Measurements from ENCODE around the gene MDK.

MDK gene

GRCh38 chr11:46385169-46386004 is 3.9 kb downstream of the MDK start:
- Histone ChIP-seq H3K4me1 (ENCODE audit: insufficient read depth, low read length) (peaks cover 55% of the 10 kb centered on the region), H3K4me3 (ENCODE audit: low read length) (no peak overlapping the region), H2AFZ (ENCODE audit: low read depth, low read length) (no peak overlapping the region), H3K27me3 (ENCODE audit: insufficient read depth, low read length) (peaks cover 26% of the 10 kb centered on the region), H3K36me3 (ENCODE audit: insufficient read depth, low read length) (peaks cover 17% of the 10 kb centered on the region), H3K9me3 (ENCODE audit: low read length) (no peaks in the 10 kb centered on the region)

GRCh38 chr11:46386005-46386578 is 4.6 kb downstream of the MDK start:
- Histone ChIP-seq H3K4me1 (ENCODE audit: insufficient read depth, low read length) (peaks cover 48% of the 10 kb centered on the region), H3K9me3 (ENCODE audit: low read length) (no peaks in the 10 kb centered on the region), H2AFZ (ENCODE audit: low read depth, low read length) (no peak overlapping the region), H3K4me3 (ENCODE audit: low read length) (no peak overlapping the region), H3K36me3 (ENCODE audit: insufficient read depth, low read length) (peaks cover 17% of the 10 kb centered on the region), H3K27me3 (ENCODE audit: insufficient read depth, low read length) (peaks cover 30% of the 10 kb centered on the region)

- Histone ChIP-seq H3K36me3 (ENCODE audit: insufficient read depth, low read length) (peaks cover 17% of the 10 kb centered on the region), H2AFZ (ENCODE audit: low read depth, low read length) (no peak overlapping the region), H3K4me1 (ENCODE audit: insufficient read depth, low read length) (peaks cover 48% of the 10 kb centered on the region), H3K27me3 (ENCODE audit: insufficient read depth, low read length) (peaks cover 30% of the 10 kb centered on the region), H3K4me3 (ENCODE audit: low read length) (no peak overlapping the region), H3K9me3 (ENCODE audit: low read length) (no peaks in the 10 kb centered on the region)
These were observed 5.2 kb downstream of the MDK start for GRCh38 chr11:46386674-46387073.

GRCh38 chr11:46387456-46387855 is 6.0 kb downstream of the MDK start:
- peaks cover 17% of the 10 kb centered on the region for H3K36me3 ChIP-seq (ENCODE audit: insufficient read depth, low read length)
- no peak overlapping the region for H3K4me3 ChIP-seq (ENCODE audit: low read length)
- peaks cover 47% of the 10 kb centered on the region for H3K4me1 ChIP-seq (ENCODE audit: insufficient read depth, low read length)
- no peak overlapping the region for H2AFZ ChIP-seq (ENCODE audit: low read depth, low read length)
- peaks cover 30% of the 10 kb centered on the region for H3K27me3 ChIP-seq (ENCODE audit: insufficient read depth, low read length)
- no peaks in the 10 kb centered on the region for H3K9me3 ChIP-seq (ENCODE audit: low read length)

- H3K4me3 ChIP-seq (ENCODE audit: low read length), result no peak overlapping the region
- H2AFZ ChIP-seq (ENCODE audit: low read depth, low read length), result no peak overlapping the region
- H3K36me3 ChIP-seq (ENCODE audit: insufficient read depth, low read length), result peaks cover 12% of the 10 kb centered on the region
- no peaks in the 10 kb centered on the region for H3K9me3 ChIP-seq (ENCODE audit: low read length)
- H3K4me1 ChIP-seq (ENCODE audit: insufficient read depth, low read length), result peaks cover 44% of the 10 kb centered on the region
- peaks cover 30% of the 10 kb centered on the region for H3K27me3 ChIP-seq (ENCODE audit: insufficient read depth, low read length)
These were observed 6.6 kb downstream of the MDK start for GRCh38 chr11:46387919-46388618.

- Histone ChIP-seq H3K9me3 (ENCODE audit: low read length) (no peaks in the 10 kb centered on the region), H3K4me3 (ENCODE audit: low read length) (no peak overlapping the region), H3K27me3 (ENCODE audit: insufficient read depth, low read length) (peaks cover 30% of the 10 kb centered on the region), H2AFZ (ENCODE audit: low read depth, low read length) (no peak overlapping the region), H3K36me3 (ENCODE audit: insufficient read depth, low read length) (peaks cover 6% of the 10 kb centered on the region), H3K4me1 (ENCODE audit: insufficient read depth, low read length) (peaks cover 42% of the 10 kb centered on the region)
These were observed 7.4 kb downstream of the MDK start for GRCh38 chr11:46388619-46389449.

DNA sequence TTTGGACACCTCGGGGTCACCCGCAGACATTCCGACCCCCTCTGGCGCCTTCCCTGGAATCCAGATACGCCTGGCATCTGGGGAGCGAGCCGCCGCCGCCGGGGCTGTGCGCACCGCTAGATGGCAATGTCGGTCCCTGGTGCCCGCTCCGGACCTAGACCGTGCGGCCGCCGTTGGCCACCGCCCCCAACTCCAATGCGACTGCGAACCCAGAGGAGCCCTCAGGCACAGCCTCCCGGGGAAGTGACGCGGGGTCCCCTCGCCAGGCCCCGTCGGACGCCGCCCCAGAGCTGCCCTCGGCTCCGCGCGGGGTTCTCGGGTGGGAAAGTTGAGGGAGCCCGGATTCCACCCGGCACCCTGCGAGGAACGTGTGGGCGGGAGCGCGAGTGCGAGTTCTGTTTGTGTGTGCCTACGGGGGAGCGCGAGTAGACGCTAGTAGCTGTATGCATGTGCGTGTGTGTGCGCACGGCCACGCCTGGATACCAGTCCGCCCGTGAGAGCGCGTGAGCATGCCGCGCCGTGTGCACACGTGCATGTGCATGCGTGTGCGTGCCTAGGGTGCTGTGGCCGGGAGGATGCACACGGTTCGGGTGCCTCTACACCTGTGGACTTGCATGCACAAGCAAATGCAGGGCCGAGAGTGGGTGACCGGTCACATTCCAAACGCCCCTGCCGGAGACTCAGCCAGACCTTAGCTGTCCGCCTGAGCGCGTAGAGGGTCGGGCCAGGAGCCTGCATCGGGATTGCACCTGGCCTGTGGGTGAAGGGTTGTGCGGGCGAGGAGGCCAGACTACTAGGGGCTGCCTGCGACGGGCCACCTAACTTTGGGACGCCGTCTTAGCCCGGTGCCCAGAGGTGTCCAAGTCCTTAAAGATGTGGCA is 8.2 kb downstream of the MDK start:
- Histone ChIP-seq H3K27me3 (ENCODE audit: insufficient read depth, low read length) (peaks cover 30% of the 10 kb centered on the region), H3K9me3 (ENCODE audit: low read length) (no peaks in the 10 kb centered on the region), H3K4me3 (ENCODE audit: low read length) (peak overlapping the region; percentile 44), H3K4me1 (ENCODE audit: insufficient read depth, low read length) (peaks cover 38% of the 10 kb centered on the region), H2AFZ (ENCODE audit: low read depth, low read length) (peak overlapping the region; percentile 15), H3K36me3 (ENCODE audit: insufficient read depth, low read length) (no peaks in the 10 kb centered on the region)

GRCh38 chr11:46390331-46391171 is 9.1 kb downstream of the MDK start:
- H3K36me3 ChIP-seq (ENCODE audit: insufficient read depth, low read length), result no peaks in the 10 kb centered on the region
- H3K27me3 ChIP-seq (ENCODE audit: insufficient read depth, low read length), result peaks cover 30% of the 10 kb centered on the region
- H3K4me3 ChIP-seq (ENCODE audit: low read length), result no peak overlapping the region
- H3K4me1 ChIP-seq (ENCODE audit: insufficient read depth, low read length), result peaks cover 38% of the 10 kb centered on the region
- H2AFZ ChIP-seq (ENCODE audit: low read depth, low read length), result no peak overlapping the region
- no peaks in the 10 kb centered on the region for H3K9me3 ChIP-seq (ENCODE audit: low read length)

DNA sequence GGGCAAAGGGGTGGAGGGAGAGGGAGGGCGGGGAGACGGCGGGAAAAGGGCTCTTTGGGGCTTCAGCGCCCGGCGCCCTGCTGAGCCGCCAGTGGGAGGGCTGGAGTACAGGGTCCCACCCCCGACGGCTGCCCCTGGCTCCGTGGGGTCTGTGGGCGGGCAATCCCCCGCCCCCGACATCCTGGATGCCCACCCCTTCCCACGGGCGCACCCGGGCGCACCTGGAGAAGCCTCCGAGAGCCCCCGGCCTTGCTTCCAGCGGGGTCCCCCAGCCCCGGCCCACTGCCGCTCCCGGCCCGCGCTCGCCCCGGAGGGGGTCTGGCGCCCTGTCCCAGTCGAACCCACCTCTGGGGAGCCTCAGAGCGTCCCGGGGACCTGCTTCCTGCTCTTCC is 9.7 kb downstream of the MDK start:
- no peaks in the 10 kb centered on the region for H3K9me3 ChIP-seq (ENCODE audit: low read length)
- peaks cover 30% of the 10 kb centered on the region for H3K27me3 ChIP-seq (ENCODE audit: insufficient read depth, low read length)
- peaks cover 3% of the 10 kb centered on the region for H3K36me3 ChIP-seq (ENCODE audit: insufficient read depth, low read length)
- peak overlapping the region; percentile 52 for H3K4me3 ChIP-seq (ENCODE audit: low read length)
- no peak overlapping the region for H2AFZ ChIP-seq (ENCODE audit: low read depth, low read length)
- H3K4me1 ChIP-seq (ENCODE audit: insufficient read depth, low read length), result peaks cover 38% of the 10 kb centered on the region

- H3K4me1 ChIP-seq (ENCODE audit: insufficient read depth, low read length), result peaks cover 38% of the 10 kb centered on the region
- H3K4me3 ChIP-seq (ENCODE audit: low read length), result peak within 1 kb of the TSS; percentile 52
- H3K27me3 ChIP-seq (ENCODE audit: insufficient read depth, low read length), result peaks cover 30% of the 10 kb centered on the region
- H3K36me3 ChIP-seq (ENCODE audit: insufficient read depth, low read length), result peaks cover 9% of the 10 kb centered on the region
- H2AFZ ChIP-seq (ENCODE audit: low read depth, low read length), result no peak within 1 kb of the TSS
- no peaks in the 10 kb centered on the region for H3K9me3 ChIP-seq (ENCODE audit: low read length)
These were observed 10.3 kb downstream of the MDK start, which contains the start of gene CHRM4 for GRCh38 chr11:46391578-46392420. CHRM4 (minus strand) TSS chr11:46391776; CDS start chr11:46386557, 5,219 bp downstream.
